GM12865 (cell line): Measurements from ENCODE around the gene PANK4.
A peak's percentile ranks its signal among the peaks of the same experiment; 100 is the strongest.

Experiments
- DNase-seq: peaks from one replicate; pipeline ENCODE4 v3.0.0; 2010; ENCODE audit warnings: low read depth
- H3K4me3 ChIP-seq: 2 replicates; pipeline ENCODE4 v1.5.1; 2011; ENCODE audit warnings: mild to moderate bottlenecking, low read depth, low read length, control low read depth
- CTCF ChIP-seq: IDR thresholded peaks from 2 replicates; pipeline ENCODE4 v1.5.1; 2011; ENCODE audit warnings: low read length, control low read depth, low read depth, inconsistent platforms; ENCODE audit not compliant: insufficient read depth; ENCODE audit errors: missing control alignments

PANK4 gene

GRCh38 chr1:2561898-2562895 is 35.8 kb upstream of the PANK4 start:
- no peak overlapping the region for H3K4me3 ChIP-seq
- TF ChIP-seq CTCF = peak; percentile 65
- DNase-seq = no peak

- no peak for DNase-seq
- no peak overlapping the region for H3K4me3 ChIP-seq
- TF ChIP-seq CTCF = no peak
These were observed 35.0 kb upstream of the PANK4 start for GRCh38 chr1:2561446-2561845.

GRCh38 chr1:2560299-2561073 is 34.1 kb upstream of the PANK4 start:
- TF ChIP-seq CTCF = no peak
- no peak overlapping the region for H3K4me3 ChIP-seq
- DNase-seq = no peak

GRCh38 chr1:2559509-2560298 is 33.3 kb upstream of the PANK4 start:
- TF ChIP-seq CTCF = no peak
- DNase-seq = no peak
- H3K4me3 ChIP-seq = no peak overlapping the region

GRCh38 chr1:2558861-2559260 is 32.5 kb upstream of the PANK4 start:
- TF ChIP-seq CTCF = no peak
- DNase-seq = no peak
- no peak overlapping the region for H3K4me3 ChIP-seq

GRCh38 chr1:2558420-2558819 is 32.0 kb upstream of the PANK4 start:
- DNase-seq = no peak
- TF ChIP-seq CTCF = no peak
- no peak overlapping the region; the same call in 1 of the 2 replicates for H3K4me3 ChIP-seq
